Uterus (tissue), 2 donors: ENCODE measurements around the gene MSH2.

Experiments used
- POLR2A ChIP-seq, 2 donors: fragments of 450-650 bp; IDR thresholded peaks; one replicate each; pipeline ENCODE4 v1.6.1; 2016; ENCODE audit warnings: antibody characterized with exemption in 2 of 2, mild to moderate bottlenecking in 1 of 2, moderate library complexity in 1 of 2
- TF ChIP-seq, protein P1 (sequence below), 4 experiments: fragments of 200-600 bp in 2 of 4; fragments of 450-650 bp in 2 of 4; sonication (generic) in 2 of 4; IDR thresholded peaks; one replicate each; pipeline ENCODE4 v1.5.1; 2016 to 2019; ENCODE audit warnings: antibody characterized with exemption in 4 of 4, mild to moderate bottlenecking in 2 of 4, moderate library complexity in 1 of 4

DNA sequence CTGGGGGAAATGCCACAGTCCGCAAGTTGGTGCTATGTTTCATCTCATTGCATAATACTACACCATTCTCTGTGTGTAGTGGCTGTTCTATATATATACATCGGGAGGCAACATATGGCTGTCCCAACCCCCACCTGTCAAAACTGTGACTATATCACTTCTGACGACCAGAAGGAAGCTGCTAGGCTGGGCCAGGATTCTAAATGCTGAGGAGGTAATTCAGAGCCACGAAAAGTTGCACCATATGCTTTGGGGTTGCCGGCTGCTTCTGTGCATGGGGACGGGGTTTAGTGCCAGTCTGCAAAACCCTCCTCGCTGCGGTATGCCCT lies 117.3 kb downstream of the MSH2 start:
- TF ChIP-seq, protein P1, sequence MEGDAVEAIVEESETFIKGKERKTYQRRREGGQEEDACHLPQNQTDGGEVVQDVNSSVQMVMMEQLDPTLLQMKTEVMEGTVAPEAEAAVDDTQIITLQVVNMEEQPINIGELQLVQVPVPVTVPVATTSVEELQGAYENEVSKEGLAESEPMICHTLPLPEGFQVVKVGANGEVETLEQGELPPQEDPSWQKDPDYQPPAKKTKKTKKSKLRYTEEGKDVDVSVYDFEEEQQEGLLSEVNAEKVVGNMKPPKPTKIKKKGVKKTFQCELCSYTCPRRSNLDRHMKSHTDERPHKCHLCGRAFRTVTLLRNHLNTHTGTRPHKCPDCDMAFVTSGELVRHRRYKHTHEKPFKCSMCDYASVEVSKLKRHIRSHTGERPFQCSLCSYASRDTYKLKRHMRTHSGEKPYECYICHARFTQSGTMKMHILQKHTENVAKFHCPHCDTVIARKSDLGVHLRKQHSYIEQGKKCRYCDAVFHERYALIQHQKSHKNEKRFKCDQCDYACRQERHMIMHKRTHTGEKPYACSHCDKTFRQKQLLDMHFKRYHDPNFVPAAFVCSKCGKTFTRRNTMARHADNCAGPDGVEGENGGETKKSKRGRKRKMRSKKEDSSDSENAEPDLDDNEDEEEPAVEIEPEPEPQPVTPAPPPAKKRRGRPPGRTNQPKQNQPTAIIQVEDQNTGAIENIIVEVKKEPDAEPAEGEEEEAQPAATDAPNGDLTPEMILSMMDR (IDR thresholded peaks at IDR 0.05) = no peak
- no peak for TF ChIP-seq POLR2A (IDR thresholded peaks at IDR 0.05)
